Stimulated activated naive B cell treated with anti-CD40 and anti-IgM and Interleukin-4, amounts not matched to agents 10 μg/mL and 1 μg/mL and 100 μg/mL, for 72 hours (primary cell): ENCODE data around the gene CNTLN.
A peak's percentile ranks its signal among the peaks of the same experiment; 100 is the strongest.
"Not testable (repeated sequence)": the region's sequence is repeated elsewhere in the genome, so short reads cannot be mapped to it uniquely, and the experiment has no call there.

Experiments
- ATAC-seq, 2 donors: fragments of 150-1000 bp; cut with Tn5 transposase; replicated peaks; 2 replicates each; pipeline ENCODE4 v1.10.0; 2021; ENCODE audit warnings: moderate library complexity in 1 of 2
- DNase-seq: peaks from one replicate; pipeline ENCODE4 v3.0.0; 2021
- H3K27ac Mint-ChIP-seq: one replicate; pipeline ENCODE4 v1.8.0; 2022; ENCODE audit warnings: mild to moderate bottlenecking, mixed read lengths
- H3K27me3 Mint-ChIP-seq, 2 donors: one replicate each; pipeline ENCODE4 v1.8.0; 2022; ENCODE audit warnings: mixed read lengths in 2 of 2
- H3K36me3 Mint-ChIP-seq, 2 donors: one replicate each; pipeline ENCODE4 v1.8.0; 2022; ENCODE audit warnings: mixed read lengths in 2 of 2, mild to moderate bottlenecking in 1 of 2
- H3K4me1 Mint-ChIP-seq, 2 donors: one replicate each; pipeline ENCODE4 v1.8.0; 2022; ENCODE audit warnings: mixed read lengths in 2 of 2, mild to moderate bottlenecking in 1 of 2
- H3K4me3 Mint-ChIP-seq, 2 donors: one replicate each; pipeline ENCODE4 v1.8.0; 2022; ENCODE audit warnings: mild to moderate bottlenecking in 2 of 2, mixed read lengths in 2 of 2, moderate library complexity in 1 of 2
- H3K9me3 Mint-ChIP-seq, 2 donors: one replicate each; pipeline ENCODE4 v1.8.0; 2022; ENCODE audit warnings: mixed read lengths in 2 of 2, mild to moderate bottlenecking in 1 of 2

The CNTLN gene

GRCh38 chr9:17491780-17492179 lies 356.9 kb downstream of the CNTLN start:
- H3K4me3 Mint-ChIP-seq: no peak overlapping the region
- H3K36me3 Mint-ChIP-seq: no peaks in the 10 kb centered on the region
- no peak overlapping the region for H3K27ac Mint-ChIP-seq
- no peak for DNase-seq
- no peaks in the 10 kb centered on the region for H3K27me3 Mint-ChIP-seq
- no peaks in the 10 kb centered on the region for H3K9me3 Mint-ChIP-seq
- H3K4me1 Mint-ChIP-seq: no peaks in the 10 kb centered on the region
- no peak for ATAC-seq

- Mint-ChIP-seq H3K36me3 (no peaks in the 10 kb centered on the region), H3K27ac (no peak overlapping the region), H3K27me3 (no peaks in the 10 kb centered on the region), H3K4me3 (no peak overlapping the region), H3K9me3 (peaks cover 0 to 3% of the 10 kb centered on the region in 2 donors), H3K4me1 (no peaks in the 10 kb centered on the region)
- DNase-seq (no peak), ATAC-seq (no peak)
These were observed 368.4 kb downstream of the CNTLN start for GRCh38 chr9:17503196-17503595.

- Mint-ChIP-seq H3K9me3 (peaks cover 0 to 3% of the 10 kb centered on the region in 2 donors), H3K27ac (no peak overlapping the region), H3K27me3 (no peaks in the 10 kb centered on the region), H3K4me3 (no peak overlapping the region), H3K36me3 (no peaks in the 10 kb centered on the region), H3K4me1 (no peaks in the 10 kb centered on the region)
- no peak for ATAC-seq
- DNase-seq: no peak
These were observed 374.3 kb downstream of the CNTLN start for GRCh38 chr9:17509151-17509550.

GRCh38 chr9:17509701-17510100 lies 374.9 kb downstream of the CNTLN start:
- Mint-ChIP-seq H3K9me3 (peaks cover 0 to 3% of the 10 kb centered on the region in 2 donors), H3K36me3 (no peaks in the 10 kb centered on the region), H3K27me3 (no peaks in the 10 kb centered on the region), H3K4me3 (no peak overlapping the region), H3K4me1 (no peaks in the 10 kb centered on the region), H3K27ac (no peak overlapping the region)
- DNase-seq (no peak), ATAC-seq (no peak)

- no peak overlapping the region for H3K4me3 Mint-ChIP-seq
- no peaks in the 10 kb centered on the region for H3K27me3 Mint-ChIP-seq
These were observed 384.9 kb downstream of the CNTLN start for GRCh38 chr9:17519761-17520160.

GRCh38 chr9:17520268-17521064 lies 385.6 kb downstream of the CNTLN start:
- H3K9me3 Mint-ChIP-seq: no peaks in the 10 kb centered on the region
- DNase-seq (no peak), ATAC-seq (no peak)

More at GRCh38 chr9:17519761-17520160, 384.9 kb downstream of the CNTLN start:
- H3K4me1 Mint-ChIP-seq: no peaks in the 10 kb centered on the region
- ATAC-seq (no peak), DNase-seq (no peak)
- H3K27ac Mint-ChIP-seq: no peak overlapping the region
- no peaks in the 10 kb centered on the region for H3K36me3 Mint-ChIP-seq
- no peaks in the 10 kb centered on the region for H3K9me3 Mint-ChIP-seq

GRCh38 chr9:17521100-17521855 lies 386.4 kb downstream of the CNTLN start:
- Mint-ChIP-seq H3K36me3 (no peaks in the 10 kb centered on the region), H3K27me3 (no peaks in the 10 kb centered on the region), H3K4me3 (no peak overlapping the region), H3K27ac (no peak overlapping the region), H3K4me1 (no peaks in the 10 kb centered on the region), H3K9me3 (no peaks in the 10 kb centered on the region)
- ATAC-seq (no peak), DNase-seq (no peak)

More at GRCh38 chr9:17520268-17521064, 385.6 kb downstream of the CNTLN start:
- no peak overlapping the region for H3K4me3 Mint-ChIP-seq
- H3K27ac Mint-ChIP-seq: no peak overlapping the region
- no peaks in the 10 kb centered on the region for H3K27me3 Mint-ChIP-seq
- H3K36me3 Mint-ChIP-seq: no peaks in the 10 kb centered on the region
- H3K4me1 Mint-ChIP-seq: no peaks in the 10 kb centered on the region

GRCh38 chr9:17526726-17527125 lies 391.9 kb downstream of the CNTLN start:
- ATAC-seq: not testable (repeated sequence)

GRCh38 chr9:17528859-17529258 lies 394.0 kb downstream of the CNTLN start:
- Mint-ChIP-seq H3K4me1 (peaks cover 0 to 2% of the 10 kb centered on the region in 2 donors), H3K4me3 (no peak overlapping the region), H3K9me3 (no peaks in the 10 kb centered on the region), H3K27me3 (peaks cover 0 to 5% of the 10 kb centered on the region in 2 donors), H3K36me3 (no peaks in the 10 kb centered on the region), H3K27ac (no peak overlapping the region)
- ATAC-seq: no peak
- no peak for DNase-seq

More at GRCh38 chr9:17526726-17527125, 391.9 kb downstream of the CNTLN start:
- H3K27ac Mint-ChIP-seq, H3K36me3 Mint-ChIP-seq, H3K9me3 Mint-ChIP-seq, DNase-seq, H3K4me3 Mint-ChIP-seq, H3K4me1 Mint-ChIP-seq, H3K27me3 Mint-ChIP-seq: not testable (repeated sequence)

- ATAC-seq: peak; percentile 61 to 63
- Mint-ChIP-seq H3K4me1 (peaks cover 0 to 2% of the 10 kb centered on the region in 2 donors), H3K4me3 (no peak overlapping the region), H3K9me3 (no peaks in the 10 kb centered on the region), H3K27ac (no peak overlapping the region), H3K36me3 (no peaks in the 10 kb centered on the region), H3K27me3 (peaks cover 2 to 5% of the 10 kb centered on the region in 2 donors)
- no peak for DNase-seq
These were observed 396.9 kb downstream of the CNTLN start for GRCh38 chr9:17531642-17532254.

- no peak overlapping the region for H3K27ac Mint-ChIP-seq
- no peaks in the 10 kb centered on the region for H3K9me3 Mint-ChIP-seq
- H3K36me3 Mint-ChIP-seq: no peaks in the 10 kb centered on the region
- ATAC-seq: no peak
- no peak overlapping the region for H3K4me3 Mint-ChIP-seq
- DNase-seq: no peak
- peaks cover 0 to 2% of the 10 kb centered on the region in 2 donors for H3K4me1 Mint-ChIP-seq
- H3K27me3 Mint-ChIP-seq: peaks cover 1 to 4% of the 10 kb centered on the region in 2 donors
These were observed 397.6 kb downstream of the CNTLN start for GRCh38 chr9:17532461-17532860.

GRCh38 chr9:17535176-17535575 lies 400.3 kb downstream of the CNTLN start:
- peaks cover 0 to 4% of the 10 kb centered on the region in 2 donors for H3K27me3 Mint-ChIP-seq
- no peak overlapping the region for H3K27ac Mint-ChIP-seq
- H3K4me3 Mint-ChIP-seq: no peak overlapping the region
- DNase-seq (no peak), ATAC-seq (no peak)
- peaks cover 0 to 2% of the 10 kb centered on the region in 2 donors for H3K4me1 Mint-ChIP-seq
- peaks cover 0 to 1% of the 10 kb centered on the region in 2 donors for H3K9me3 Mint-ChIP-seq
- H3K36me3 Mint-ChIP-seq: no peaks in the 10 kb centered on the region

GRCh38 chr9:17536027-17536426 lies 401.2 kb downstream of the CNTLN start:
- Mint-ChIP-seq H3K27ac (no peak overlapping the region), H3K27me3 (peaks cover 0 to 4% of the 10 kb centered on the region in 2 donors), H3K4me3 (no peak overlapping the region), H3K36me3 (no peaks in the 10 kb centered on the region), H3K9me3 (peaks cover 0 to 1% of the 10 kb centered on the region in 2 donors), H3K4me1 (peaks cover 0 to 2% of the 10 kb centered on the region in 2 donors)
- DNase-seq (no peak), ATAC-seq (no peak)

GRCh38 chr9:17551023-17551422 lies 416.2 kb downstream of the CNTLN start:
- Mint-ChIP-seq H3K27ac (no peak overlapping the region), H3K27me3 (no peaks in the 10 kb centered on the region), H3K36me3 (no peaks in the 10 kb centered on the region), H3K4me3 (no peak overlapping the region), H3K9me3 (peaks cover 20 to 21% of the 10 kb centered on the region in 2 donors), H3K4me1 (no peaks in the 10 kb centered on the region)
- DNase-seq: no peak
- ATAC-seq: no peak
